HPDE6-E6E7 (cell line): ENCODE measurements around the gene MTOR.
A peak's percentile ranks its signal among the peaks of the same experiment; 100 is the strongest.

ENCODE experiments used
- DNase-seq: peaks from one replicate; pipeline ENCODE4 v3.0.0; 2011; ENCODE audit warnings: missing footprints; ENCODE audit errors: extremely low spot score

MTOR gene

DNA sequence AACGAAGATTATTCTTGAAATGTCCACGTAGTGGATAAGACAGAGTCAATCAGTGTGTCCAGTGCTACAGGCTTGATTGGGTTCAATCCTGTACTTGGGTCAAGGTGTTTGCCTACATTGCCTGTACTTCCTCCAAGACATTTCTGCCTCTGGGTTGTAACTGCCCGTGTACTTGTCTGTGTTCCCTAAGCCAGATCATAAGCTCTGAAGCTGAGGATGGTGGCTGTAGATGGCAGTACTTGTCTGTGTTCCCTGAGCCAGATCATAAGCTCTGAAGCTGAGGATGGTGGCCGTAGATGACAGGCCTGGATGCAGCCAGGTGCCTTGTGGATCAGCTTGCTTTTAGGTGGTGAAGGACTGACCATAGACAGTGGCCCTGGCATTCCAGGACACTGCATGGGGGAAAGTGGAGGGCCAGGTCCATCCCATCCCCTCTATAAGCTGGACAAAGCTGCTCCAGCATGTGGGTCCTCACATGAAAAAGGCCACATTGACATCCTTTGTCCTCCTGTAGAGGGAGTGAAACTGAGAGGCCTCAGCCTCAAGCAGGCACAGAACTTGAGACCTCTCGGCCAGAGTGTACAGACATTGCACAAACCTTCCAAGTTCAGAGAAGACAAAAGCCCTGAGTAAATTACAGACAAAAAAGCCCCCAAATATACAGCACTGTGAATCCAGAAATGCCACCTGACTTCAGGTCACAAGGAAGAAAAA is 200.5 kb downstream of the MTOR start:
- no peak for DNase-seq

DNA sequence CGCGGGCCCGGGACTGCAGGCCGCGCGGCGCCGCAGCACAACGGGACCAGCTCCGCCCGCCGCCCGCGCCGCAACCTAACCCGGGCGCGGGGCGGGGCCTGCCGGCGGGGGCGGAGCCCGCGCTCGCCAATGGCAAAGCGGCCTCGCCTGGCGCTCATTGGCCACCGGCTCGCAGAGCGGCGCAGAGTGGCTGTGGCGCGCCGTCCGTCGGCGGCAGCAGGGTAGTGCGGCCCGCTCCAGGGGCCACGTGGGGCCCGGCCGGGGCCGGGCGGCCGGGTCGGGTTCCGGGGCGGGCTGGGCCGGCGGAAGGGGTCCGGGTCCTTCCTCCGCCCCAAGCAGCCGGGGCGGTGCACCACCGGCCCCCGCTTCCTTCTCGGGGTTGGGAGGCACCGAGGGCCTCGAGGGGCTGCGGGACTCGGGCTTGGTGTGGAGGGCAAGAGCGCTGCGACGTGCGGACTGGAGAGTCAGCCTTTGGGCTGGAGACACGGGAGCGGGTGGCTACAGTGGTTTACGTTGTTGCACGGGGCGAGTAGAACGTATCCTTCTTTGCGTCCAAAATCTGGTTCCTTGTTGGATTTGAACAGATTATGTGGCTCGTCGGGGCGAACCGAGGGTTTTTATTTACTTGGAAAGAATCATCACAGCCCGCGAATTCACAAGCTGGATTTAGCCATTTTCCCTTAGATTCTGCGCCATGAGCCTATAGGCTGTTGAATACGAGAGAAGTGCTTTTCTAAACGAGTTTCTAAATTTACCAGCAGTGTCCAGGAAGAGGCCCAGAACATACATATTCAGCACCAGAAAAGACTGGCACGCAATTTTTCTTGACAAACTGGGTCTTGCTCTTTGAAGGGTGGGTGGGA is 202.2 kb downstream of the MTOR start, which contains the start of gene SRM:
SRM (minus strand) TSS at position 51 of the 863 bp plus-strand sequence. CDS start 75 bp downstream, outside the sequence.
- DNase-seq: peak; percentile 98

DNA sequence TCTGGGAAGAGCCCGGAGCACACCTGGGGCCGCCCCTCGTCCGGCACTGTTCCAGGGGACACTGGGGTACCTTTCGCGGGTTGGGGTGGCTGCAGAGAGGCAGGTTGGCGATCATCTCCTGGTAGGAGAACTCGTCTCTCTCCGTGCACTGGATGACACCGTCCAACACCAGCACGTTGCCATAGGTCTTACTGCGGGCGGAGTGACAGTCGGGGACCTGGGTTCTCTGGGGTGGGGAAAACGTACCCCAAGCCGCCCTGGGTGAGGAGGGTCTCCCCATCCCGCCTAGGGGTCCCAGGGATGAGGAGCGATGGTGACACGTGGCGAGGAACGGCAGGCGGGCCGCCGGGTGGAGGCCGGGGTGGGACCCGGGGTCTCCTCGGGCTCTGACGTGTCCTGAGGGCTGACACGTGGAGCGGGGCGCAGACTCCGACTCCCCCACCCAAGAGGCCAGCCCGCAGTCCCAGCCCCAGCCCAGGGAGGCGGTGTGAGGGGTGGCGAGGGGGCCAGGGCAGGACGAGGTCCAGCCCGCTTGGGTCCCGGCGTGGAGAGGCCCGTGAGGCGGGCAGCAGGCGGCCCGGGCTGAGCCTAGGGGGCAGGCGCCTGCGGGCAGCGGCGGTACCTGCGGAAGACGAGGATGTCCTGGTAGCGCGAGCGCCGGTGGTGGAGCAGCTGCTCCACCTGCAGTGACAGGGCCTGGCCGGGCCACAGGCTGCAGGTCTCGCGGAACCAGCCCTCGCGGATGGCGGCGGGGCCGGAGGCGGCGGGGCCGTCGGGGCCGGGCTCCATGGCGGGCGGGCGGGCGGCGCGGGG is 203.0 kb downstream of the MTOR start:
- no peak for DNase-seq

DNA sequence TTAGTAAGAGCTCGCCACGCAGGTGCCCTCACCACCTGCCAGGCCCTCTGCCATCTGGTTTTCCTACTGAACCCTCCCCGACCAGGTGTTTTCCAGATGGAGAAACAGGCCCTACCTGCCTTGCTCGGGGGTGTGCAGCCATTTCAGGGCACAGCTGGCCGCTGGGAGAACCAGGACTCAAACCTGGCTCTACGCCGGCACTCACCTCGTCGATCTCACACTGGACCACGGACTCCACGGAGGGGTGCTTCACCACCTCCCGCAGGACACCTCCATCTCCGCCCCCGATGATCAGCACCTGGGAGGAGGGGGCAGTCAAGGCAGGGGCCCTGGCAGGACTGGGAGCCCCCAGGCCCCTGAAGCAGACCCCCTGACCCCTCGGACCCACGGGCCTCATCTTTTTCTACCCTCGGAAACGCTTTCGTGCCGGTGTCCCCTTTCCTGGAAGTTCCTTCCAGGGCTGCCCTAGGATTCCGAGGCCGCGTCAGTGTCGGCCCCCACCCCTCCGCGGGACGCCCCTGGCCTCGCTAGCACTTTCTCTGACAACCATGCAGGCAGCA is 203.7 kb downstream of the MTOR start:
- DNase-seq: no peak

DNA sequence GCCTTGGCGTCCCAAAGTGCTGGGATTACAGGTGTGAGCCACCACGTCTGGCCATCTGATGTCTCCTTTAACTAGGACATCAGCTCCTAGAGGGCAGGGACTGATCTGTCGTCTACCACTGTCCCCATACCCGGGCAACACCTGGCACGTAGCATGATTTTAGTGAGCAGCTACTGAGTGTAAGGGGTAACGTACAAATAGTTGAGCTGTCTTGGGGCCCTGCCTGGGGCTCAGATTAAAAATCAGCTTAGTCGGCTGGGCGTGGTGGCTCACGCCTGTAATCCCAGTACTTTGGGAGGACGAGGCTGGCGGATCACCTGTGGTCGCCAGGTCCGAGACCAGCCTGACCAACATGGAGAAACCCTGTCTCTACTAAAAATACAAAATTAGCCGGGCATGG is 204.3 kb downstream of the MTOR start:
- DNase-seq: no peak

DNA sequence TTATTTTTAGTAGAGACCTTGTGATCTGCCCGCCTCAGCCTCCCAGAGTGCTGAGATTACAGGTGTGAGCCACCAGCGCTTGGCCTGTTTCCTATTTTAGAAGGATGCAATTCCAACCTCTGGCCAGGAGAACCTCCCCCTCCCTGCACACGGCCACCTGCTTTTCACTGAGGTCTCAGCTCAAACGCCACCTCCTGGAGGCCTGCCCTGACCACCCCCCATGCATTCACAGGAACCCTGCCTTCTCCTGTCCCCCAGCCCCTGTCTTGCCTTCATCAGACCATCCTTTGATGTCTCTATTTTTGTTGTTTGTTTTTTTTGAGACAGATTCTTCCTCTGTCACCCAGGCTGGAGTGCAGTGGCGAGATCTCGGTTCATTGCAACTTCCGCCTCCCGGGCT is 204.9 kb downstream of the MTOR start:
- no peak for DNase-seq
